22Rv1 (cell line): ENCODE data around the gene MCM9.

ENCODE experiments used
- ZFX ChIP-seq: fragments of 450-650 bp; IDR thresholded peaks from 2 replicates; pipeline ENCODE4 v1.6.1; 2017; ENCODE audit warnings: antibody characterized with exemption, borderline replicate concordance
- TF ChIP-seq, protein P1 (sequence below): fragments of 450-650 bp; IDR thresholded peaks from 2 replicates; pipeline ENCODE4 v1.5.1; 2017; ENCODE audit warnings: mild to moderate bottlenecking

DNA sequence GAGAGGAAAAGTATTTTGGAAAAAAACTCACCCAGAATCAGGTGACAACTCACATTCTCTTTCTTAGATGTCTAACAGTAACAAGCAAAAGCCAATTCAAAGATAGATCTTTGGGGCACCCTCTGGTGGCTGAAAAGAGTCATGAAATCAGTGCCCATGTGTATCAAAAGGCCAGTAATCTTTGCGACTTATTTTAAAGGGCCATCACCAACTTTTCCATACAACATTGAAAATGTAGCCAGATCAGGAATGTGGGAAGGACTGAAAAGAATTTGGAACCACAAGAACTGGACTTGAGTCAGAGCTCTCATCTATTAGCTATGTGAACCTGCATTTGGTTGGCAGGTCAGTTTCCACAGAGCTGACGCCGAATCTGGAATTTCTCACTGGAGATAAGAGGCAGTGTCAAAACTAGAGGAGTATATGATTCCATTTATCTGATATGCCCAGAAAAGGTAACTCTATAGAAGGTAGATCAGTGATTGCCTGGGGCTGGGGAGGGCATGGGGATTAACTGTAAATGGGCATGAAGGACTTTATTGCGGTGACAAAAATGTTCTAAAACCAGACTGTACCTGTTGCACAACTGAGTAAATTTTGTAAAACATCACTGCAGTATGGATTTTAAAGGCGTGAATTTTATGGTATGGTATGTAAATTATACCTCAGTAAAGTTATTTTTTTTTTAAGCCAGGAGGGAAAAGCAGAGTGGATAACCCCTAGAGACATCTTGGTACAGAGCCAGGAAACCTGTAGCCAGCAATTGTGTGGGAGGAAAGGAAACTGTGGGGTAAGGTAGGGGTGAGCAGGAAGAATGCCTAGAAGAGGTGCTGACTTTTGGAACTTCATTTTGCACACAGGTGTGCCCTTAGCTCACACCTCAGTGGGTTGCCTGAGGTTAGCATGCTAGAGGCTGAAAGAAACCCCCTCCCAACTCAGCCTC, 158.1 kb downstream of the MCM9 start:
- TF ChIP-seq, protein P1, sequence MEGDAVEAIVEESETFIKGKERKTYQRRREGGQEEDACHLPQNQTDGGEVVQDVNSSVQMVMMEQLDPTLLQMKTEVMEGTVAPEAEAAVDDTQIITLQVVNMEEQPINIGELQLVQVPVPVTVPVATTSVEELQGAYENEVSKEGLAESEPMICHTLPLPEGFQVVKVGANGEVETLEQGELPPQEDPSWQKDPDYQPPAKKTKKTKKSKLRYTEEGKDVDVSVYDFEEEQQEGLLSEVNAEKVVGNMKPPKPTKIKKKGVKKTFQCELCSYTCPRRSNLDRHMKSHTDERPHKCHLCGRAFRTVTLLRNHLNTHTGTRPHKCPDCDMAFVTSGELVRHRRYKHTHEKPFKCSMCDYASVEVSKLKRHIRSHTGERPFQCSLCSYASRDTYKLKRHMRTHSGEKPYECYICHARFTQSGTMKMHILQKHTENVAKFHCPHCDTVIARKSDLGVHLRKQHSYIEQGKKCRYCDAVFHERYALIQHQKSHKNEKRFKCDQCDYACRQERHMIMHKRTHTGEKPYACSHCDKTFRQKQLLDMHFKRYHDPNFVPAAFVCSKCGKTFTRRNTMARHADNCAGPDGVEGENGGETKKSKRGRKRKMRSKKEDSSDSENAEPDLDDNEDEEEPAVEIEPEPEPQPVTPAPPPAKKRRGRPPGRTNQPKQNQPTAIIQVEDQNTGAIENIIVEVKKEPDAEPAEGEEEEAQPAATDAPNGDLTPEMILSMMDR = peak; percentile 85
- no peak for TF ChIP-seq ZFX
